NCI-H1417 (cell line): ENCODE results near the gene FAM117A.

Experiments
- DNase-seq, 3 experiments: peaks; one replicate each; lab custom pipeline; 2025; lab: John Stamatoyannopoulos, UW

Gene FAM117A, protein sequence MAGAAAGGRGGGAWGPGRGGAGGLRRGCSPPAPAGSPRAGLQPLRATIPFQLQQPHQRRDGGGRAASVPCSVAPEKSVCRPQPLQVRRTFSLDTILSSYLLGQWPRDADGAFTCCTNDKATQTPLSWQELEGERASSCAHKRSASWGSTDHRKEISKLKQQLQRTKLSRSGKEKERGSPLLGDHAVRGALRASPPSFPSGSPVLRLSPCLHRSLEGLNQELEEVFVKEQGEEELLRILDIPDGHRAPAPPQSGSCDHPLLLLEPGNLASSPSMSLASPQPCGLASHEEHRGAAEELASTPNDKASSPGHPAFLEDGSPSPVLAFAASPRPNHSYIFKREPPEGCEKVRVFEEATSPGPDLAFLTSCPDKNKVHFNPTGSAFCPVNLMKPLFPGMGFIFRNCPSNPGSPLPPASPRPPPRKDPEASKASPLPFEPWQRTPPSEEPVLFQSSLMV

DNA sequence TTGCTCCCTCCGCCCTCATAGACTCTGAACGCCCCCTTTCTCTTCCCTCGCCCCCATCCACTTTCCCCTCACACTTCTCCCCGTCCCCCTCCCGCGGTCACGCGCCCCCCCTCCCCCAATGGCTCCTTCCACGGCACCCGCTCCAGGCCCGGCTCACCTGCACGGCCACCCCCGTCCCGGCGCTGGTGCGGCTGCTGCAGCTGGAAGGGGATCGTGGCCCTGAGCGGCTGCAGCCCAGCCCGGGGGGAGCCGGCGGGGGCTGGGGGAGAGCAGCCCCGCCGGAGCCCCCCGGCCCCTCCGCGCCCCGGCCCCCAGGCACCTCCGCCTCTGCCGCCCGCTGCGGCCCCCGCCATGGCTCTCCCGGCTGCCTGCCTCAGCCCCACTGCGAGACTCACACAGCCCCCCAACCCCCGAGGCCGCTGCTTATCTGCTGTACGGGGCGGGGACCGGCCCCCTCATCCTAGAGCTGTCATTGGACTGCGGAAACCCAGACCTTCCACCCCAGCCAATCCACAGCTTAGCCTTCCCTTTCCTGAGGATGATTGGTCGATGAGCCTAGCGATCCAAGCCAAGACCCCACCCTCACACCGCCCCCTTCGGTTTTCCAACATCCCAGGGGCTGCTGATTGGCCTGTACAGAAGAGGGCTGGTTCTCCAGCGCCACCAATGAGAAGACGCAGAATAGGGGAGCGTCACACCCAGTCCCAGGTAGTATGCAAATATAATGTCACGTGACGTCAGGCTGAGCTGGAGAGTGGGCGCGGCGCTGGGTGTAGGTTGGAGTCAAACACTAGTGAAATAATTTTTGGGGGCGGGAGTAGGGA lies at the start of gene FAM117A:
Gene FAM117A, minus strand, starts transcription at position 397 of the 824 bp plus-strand sequence. Its CDS starts 44 bp downstream, at position 353.
- peak; percentile 97 to 99 (median 98) for DNase-seq

DNA sequence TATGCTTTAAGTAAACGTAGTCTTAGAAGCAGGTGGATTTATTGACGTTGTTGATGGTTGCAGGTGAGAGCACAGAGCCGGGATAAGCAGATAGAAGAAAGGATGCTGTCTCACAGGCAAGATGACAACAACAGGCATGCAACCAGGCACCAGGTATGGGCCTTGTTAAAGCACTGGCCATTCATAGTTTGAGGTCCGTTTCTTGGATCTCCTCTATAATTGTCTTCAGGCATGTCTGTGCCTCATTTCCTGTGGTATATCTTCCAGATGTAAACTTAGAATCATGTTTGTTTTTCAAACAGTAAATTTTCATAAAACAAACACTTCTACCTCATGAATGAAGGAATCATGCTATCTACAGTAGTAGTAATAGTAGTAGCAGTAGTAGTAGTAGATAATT lies 45.1 kb upstream of the FAM117A start:
- no peak for DNase-seq

GRCh38 chr17:49798738-49799137 lies 34.8 kb upstream of the FAM117A start:
- DNase-seq = no peak

DNA sequence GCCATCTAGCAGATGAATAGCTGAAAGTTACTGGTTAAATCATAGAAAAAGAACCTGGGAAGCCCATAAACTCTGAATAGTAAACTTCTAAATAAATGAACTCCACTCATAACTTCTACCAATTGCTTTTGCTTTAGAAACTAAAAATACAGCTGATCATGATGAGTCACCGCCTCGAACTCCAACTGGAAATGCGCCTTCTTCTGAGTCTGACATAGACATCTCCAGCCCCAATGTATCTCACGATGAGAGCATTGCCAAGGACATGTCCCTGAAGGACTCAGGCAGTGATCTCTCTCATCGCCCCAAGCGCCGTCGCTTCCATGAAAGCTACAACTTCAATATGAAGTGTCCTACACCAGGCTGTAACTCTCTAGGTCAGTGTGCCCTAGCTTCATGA lies 34.3 kb upstream of the FAM117A start:
- DNase-seq = no peak

DNA sequence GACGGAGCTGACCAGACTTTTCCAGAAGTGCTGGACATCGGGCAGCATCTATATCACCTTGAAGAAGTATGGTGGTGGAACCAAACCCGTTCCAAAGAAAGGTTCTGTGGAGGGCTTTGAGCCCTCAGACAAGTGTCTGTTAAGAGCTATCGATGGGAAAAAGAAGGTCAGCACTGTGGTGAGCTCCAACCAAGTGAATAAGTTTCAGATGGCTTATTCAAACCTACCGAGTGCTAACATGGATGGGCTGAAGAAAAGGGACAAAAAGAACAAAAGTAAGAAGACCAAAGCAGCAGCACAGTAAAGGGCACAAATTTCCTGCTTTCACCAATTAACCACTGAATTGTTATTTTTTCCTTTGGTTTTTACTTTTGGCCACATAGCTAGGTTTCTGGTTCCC lies 31.4 kb upstream of the FAM117A start:
- DNase-seq = no peak

DNA sequence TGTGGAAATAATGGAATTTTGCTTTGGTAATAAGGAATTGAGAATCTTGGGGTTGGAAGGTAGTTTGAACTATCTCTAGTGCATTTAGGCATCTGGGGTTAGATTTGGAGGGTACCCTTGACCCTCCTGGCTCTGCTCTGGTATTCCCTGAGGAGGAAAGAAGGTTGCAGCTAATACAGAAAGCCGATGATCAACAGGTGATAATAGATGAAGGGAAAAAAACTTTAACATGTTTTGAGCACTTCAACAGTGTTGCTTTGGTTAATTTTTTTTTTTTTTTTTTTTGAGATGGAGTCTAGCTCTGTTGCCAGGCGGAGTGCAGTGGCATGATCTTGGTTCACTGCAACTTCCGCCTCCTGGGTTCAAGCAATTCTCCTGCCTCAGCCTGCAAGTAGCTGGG lies 29.4 kb upstream of the FAM117A start:
- DNase-seq = no peak

DNA sequence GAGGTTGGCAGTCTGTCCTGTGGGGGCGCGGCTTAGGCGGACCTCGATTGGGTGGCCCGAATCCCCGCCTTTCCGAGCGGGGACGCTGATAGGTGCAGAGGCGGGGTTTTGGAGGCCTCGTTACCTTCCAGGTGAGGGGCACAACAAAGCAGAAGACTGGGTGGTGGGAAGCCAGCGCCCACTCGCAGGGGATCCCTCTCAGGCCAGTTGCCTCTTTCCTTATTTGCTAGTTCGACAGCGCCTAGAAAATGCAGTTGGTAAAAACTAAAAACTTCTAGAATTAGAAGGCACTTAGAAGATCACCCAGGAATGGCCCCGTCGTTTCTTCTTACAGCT lies 25.3 kb upstream of the FAM117A start:
- no peak for DNase-seq

- peak; percentile 98 to 100 (median 99) for DNase-seq
Observed at GRCh38 chr17:49788478-49789242, 24.7 kb upstream of the FAM117A start, which contains the start of gene KAT7. TSS of gene KAT7 (plus strand) at chr17:49788681. CDS start at chr17:49788835, 154 bp downstream.

DNA sequence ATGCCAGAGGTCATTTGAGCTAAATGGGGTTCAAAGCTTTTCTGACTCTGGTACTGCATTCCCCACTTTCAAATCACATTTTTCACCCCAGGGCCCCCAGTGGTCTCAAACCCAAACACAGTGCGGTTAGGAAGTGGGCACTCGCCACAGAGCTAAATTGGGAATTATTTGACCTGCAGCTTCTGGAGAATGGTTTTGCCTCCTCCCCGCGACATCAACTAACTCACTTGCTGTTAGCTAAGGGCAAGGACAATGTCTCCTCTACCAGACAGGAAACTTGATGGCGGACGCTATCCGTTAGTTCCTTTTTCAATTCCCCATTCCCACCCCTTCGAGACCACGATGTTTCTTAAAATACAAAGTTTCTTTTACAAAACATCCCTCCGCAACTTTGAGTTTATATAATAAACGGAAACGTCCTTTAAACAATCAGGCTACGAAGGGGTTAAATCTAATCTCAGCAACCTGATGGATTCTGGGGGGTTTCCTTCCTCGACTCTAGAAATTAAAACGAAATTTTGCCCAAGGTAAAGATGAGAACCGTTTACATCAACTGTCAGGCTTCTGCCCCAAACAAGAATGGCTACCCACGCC lies 24.1 kb upstream of the FAM117A start:
- no peak for DNase-seq

DNA sequence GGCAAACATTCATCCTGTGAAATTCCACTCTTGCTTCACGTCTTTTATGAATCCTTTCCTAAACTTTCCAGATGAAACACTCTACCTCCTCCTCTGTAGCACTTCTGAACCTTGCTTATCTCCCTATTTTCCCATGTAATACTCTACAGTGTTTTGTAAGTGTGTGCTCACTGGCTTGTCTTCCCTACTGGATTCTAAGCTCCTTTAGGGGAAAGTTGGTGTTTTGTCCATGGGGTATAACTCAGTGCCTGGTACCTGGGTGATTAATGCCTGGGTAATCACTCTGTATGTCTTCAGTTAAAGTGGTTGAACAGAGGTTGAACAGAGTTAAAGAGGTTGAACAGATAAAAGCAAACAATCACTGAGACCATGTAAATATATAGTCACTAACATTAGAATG lies 20.7 kb upstream of the FAM117A start:
- no peak for DNase-seq

GRCh38 chr17:49783791-49784190 lies 19.9 kb upstream of the FAM117A start:
- DNase-seq = no peak

DNA sequence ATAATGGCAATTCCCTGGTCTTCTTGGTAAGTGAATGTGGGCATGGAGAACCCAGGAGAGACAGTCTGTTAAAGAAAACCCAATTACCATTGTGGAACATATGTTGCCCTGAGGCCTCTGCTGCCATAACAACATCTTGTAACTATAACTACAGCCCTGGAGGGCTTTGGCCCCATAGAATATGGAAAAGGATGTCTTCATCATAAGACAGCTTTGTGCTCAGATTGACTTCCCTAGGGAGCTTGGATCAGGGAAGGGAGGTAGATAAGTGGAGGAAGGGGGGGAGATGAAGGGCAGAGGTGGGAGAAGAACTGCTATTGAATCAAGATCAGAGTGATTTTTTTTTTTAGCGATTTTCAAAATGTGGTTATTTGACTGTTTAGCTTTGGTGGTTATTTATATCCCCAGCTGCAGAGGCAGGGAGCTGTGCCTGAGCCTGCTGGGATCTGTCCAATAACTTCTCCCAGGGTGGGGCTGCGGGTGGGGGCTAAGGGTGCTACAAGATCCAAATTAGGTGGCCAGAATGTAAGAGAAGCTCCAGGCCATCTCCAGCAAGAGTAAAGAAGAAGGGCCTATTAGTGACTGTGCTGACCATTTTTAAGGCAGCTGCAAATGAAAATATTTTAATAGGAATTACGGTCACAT lies 19.3 kb upstream of the FAM117A start:
- peak; percentile 15 to 61 (median 26) for DNase-seq

- DNase-seq = peak; percentile 6 to 66 (median 22)
Observed at GRCh38 chr17:49779739-49780231, 15.9 kb upstream of the FAM117A start.

DNA sequence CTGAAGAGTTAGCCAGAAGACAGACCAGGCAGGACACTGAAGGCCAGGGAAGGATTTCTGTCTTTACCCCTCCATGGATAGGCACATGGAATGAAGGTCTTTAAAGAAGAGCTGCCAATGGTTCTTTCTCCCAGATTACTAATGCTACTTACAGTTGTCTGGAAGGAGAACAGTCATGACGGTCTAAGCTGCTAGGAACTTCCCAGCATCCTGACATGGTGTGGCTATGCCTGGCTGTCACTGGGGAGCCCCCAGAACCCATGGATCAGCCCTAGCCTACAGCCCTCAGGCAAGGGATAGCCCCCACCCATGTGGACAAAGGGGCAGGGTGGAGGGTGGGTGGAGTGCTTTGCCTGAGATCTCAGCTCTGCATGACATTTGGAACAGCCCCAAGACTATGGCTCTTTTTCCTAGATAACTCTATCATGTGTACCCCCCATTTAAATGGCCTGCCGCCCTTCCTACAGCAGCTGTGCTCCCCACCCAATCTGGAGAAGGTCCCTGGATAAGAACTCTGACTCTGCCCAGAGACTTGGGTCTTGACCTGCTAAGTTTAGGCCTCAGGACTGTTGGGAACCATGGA lies 15.3 kb upstream of the FAM117A start:
- no peak for DNase-seq

DNA sequence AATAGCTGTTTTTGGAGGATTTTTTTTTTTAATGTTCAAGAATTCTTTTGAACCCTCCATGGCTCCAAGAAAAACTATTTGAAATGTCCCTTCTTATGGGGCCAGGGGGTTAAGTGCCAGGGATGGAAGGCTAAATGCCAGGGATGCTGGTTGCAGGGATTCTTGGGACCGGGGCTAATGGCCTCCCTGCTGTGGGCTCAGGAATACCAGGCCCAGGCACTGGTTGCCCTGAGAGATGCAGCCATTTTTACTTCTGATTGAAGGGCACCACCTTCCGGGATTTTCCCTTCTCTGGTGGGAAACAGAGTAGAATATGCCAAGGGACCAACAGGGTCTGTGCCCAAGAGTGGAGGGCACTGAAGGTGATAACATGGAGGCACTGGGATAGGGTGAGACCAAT lies 13.6 kb upstream of the FAM117A start:
- DNase-seq = no peak

GRCh38 chr17:49776551-49777300 lies 12.8 kb upstream of the FAM117A start:
- DNase-seq = no peak

- DNase-seq = no peak
Observed at GRCh38 chr17:49775546-49776260, 11.8 kb upstream of the FAM117A start.

- no peak for DNase-seq
Observed at GRCh38 chr17:49766918-49767530, 3.1 kb upstream of the FAM117A start.
